ENCODE measurements around the gene WBP2.
"Not testable (repeated sequence)": the region's sequence is repeated elsewhere in the genome, so short reads cannot be mapped to it uniquely, and the experiment has no call there.

The WBP2 gene

DNA sequence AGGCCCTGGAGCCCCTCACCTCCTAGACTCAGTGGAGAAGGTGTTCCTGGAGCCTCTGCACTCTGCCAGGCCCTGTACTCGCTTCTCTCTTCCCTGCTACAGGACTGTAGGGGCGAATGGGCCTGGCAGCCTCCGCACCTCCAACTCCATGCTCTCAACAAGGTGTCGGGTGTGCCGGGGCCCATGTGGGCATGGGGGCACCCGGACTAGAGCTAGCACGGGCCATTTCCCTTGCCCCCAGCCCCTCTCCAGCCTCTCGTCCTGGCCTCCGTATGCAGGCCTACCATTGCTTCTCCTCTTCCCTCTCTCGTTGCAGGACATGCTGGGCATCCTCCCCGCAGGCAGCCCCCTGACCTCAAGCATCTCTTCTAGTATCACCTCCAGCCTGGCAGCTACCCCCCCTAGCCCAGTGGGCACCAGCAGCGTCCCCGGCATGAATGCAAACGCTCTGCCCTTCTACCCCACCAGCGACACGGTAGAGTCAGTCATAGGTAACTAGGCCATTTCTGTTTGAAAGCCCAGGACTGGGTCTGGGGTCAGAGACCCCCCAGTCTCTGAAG lies 36.7 kb downstream of the WBP2 start:
- no peak for DNase-seq

- DNase-seq = no peak
Measured at GRCh38 chr17:75817571-75817970, 37.6 kb downstream of the WBP2 start.

DNA sequence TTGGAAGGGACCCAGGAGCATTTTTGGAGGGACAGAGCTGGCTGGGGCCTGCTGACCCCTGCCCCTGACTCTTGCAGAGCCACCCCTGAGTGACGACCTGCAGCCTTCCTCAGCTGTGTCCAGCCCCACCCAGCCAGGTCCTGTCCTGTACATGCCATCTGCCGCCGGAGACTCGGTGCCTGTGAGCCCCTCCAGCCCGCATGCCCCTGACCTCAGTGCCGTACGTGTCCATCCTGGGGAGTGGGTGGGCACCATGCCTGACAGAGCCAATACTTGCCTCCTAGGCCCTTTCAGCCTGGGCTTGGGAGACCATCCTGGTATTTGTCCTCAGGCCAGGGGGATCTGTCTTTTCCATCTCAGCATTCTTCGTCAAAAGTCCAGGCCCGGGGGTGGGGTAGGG lies 38.4 kb downstream of the WBP2 start:
- no peak for DNase-seq

GRCh38 chr17:75815399-75815798 lies 39.7 kb downstream of the WBP2 start:
- DNase-seq = no peak

GRCh38 chr17:75814900-75815373 lies 40.2 kb downstream of the WBP2 start:
- DNase-seq = no peak

- no peak for DNase-seq
Measured at GRCh38 chr17:75814021-75814395, 41.1 kb downstream of the WBP2 start.

DNA sequence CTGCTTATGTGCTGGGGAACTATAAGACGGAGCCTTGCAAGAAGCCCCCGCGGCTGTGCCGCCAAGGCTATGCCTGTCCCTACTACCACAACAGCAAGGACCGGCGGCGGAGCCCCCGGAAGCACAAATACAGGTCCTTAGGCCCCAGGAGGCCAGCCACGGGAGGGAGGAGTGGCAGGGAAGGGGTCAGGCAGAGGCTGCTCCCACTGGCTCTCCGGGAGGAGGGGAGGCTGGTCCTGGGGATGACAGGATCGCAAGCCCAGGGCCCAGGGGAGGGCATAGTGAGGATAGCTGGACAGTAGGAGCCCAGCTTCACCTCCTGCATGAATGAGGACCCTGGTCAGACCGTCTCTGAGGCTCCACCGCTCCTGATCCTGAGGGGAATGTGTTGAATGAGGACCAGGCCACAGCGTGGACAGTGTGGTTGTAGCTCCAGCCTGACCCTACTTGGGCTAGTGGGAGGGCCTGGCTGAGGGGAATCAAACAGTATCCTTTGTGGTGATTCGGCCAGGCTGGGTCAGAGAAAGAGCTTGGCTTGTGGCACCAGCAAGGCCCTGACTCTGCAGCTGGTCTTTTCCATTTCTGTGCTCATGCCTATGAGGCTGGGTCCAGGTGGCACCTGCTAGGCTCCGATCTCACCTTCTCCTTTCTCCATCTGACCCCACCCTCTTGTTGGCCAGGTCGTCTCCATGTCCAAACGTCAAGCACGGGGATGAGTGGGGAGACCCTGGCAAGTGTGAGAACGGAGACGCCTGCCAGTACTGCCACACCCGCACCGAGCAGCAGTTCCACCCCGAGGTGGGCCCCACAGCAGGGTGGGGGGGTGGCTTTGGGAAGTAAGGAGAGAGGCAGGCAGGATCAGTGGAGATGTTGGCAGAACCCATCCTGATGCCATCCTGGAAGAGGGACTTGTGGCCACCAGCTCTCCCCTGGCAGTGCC lies 41.8 kb downstream of the WBP2 start:
- DNase-seq = no peak

DNA sequence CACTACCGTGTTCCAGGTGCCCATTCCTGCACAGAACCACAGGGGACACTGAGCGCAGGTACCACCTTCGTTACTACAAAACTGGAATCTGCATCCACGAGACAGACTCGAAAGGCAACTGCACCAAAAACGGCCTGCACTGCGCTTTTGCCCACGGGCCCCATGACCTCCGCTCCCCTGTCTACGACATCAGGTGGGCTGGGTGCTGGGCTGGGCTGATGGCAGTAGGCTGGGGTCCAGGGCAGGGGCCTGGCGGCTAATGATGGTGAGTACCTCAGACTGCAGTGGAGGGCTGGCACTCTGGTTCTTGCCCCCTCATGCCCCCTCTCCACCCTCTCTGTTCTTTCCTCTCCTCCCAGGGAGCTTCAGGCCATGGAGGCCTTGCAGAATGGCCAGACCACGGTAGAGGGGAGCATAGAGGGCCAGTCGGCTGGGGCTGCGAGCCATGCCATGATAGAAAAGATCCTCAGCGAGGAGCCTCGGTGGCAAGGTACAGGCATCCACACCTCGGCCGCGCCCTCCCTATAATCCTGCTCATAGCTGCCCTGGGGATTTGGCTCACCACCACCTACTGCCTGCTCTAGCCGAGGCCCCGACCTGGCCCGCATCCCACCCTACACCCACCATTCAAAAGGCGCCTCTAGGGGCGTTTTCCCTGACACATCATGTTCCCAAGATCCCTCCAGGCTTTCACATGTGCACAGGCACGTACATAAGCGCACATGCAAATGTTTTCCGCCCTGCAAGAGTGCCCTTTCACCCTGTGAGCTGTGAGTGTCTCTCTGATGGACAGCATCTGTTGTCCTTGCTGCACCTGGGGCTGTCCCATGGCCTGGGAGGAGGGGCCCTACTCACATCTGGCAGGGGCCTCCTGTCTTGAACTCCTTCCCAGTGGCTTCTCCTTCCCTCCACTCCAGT lies 42.8 kb downstream of the WBP2 start:
- DNase-seq = no peak

GRCh38 chr17:75811174-75811573 lies 44.0 kb downstream of the WBP2 start:
- DNase-seq = no peak

GRCh38 chr17:75810756-75811155 lies 44.4 kb downstream of the WBP2 start:
- DNase-seq = not testable (repeated sequence)

GRCh38 chr17:75810216-75810615 lies 44.9 kb downstream of the WBP2 start:
- no peak for DNase-seq

DNA sequence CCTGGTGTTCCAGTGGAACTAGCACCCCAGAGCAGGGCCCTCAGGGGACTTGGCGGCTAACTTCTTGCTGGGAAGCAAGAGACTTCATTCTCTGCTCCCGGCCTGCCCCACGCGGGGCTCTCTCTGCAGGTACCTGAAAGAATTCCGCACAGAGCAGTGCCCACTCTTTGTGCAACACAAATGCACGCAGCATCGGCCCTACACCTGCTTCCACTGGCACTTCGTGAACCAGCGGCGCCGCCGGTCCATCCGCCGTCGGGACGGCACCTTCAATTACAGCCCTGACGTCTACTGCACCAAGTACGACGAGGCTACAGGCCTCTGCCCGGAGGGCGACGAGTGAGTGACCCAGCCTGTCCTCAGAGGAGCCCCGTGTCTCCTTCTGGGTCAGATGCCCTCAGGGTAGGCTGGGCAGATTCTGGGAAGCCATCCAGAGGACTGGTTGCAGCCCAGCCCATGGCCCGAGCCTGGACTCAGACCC lies 45.5 kb downstream of the WBP2 start:
- no peak for DNase-seq

- DNase-seq = no peak
Measured at GRCh38 chr17:75808905-75809621, 46.1 kb downstream of the WBP2 start.

- DNase-seq = no peak
Measured at GRCh38 chr17:75808549-75808904, 46.6 kb downstream of the WBP2 start.

GRCh38 chr17:75807861-75808260 lies 47.3 kb downstream of the WBP2 start:
- DNase-seq = no peak

- DNase-seq = no peak
Measured at GRCh38 chr17:75806822-75807500, 48.2 kb downstream of the WBP2 start.

DNA sequence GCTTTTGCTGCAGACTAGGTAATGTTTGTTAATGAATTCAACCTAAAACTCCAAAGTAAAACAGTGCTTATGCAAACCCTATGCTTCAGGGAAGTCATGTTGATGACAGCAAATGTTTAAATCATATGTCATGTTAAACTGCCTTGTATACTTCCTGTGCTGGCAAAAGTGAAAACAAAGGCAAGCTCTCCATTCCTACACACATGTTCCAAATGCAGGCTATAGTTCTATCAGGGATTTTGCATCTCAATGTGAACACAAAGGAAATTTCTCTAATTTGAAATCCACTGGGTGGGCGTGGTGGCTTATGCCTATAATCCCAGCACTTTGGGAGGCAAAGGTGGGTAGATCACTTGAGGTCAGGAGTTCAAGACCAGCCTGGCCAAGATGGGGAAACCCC lies 51.3 kb downstream of the WBP2 start:
- no peak for DNase-seq

DNA sequence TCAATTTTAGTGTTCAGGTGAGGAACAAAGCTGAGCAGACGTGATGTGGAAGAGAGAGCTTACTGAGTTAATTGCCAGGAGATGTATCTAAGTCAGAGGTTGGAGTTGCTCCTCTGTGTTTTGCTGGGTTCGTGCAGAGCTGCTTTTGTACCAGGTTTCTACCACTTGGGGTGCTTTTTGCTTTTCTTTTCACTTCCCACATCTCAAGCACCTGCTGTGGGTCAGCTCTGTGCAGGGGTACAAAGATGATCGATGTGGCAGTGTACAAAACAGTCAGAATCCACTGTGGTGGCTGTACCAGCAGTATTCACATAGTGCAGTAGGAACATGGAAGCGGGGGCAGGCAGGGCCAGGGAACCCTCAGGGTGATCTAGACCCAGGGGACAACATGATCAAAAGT lies 55.7 kb downstream of the WBP2 start:
- DNase-seq = no peak

DNA sequence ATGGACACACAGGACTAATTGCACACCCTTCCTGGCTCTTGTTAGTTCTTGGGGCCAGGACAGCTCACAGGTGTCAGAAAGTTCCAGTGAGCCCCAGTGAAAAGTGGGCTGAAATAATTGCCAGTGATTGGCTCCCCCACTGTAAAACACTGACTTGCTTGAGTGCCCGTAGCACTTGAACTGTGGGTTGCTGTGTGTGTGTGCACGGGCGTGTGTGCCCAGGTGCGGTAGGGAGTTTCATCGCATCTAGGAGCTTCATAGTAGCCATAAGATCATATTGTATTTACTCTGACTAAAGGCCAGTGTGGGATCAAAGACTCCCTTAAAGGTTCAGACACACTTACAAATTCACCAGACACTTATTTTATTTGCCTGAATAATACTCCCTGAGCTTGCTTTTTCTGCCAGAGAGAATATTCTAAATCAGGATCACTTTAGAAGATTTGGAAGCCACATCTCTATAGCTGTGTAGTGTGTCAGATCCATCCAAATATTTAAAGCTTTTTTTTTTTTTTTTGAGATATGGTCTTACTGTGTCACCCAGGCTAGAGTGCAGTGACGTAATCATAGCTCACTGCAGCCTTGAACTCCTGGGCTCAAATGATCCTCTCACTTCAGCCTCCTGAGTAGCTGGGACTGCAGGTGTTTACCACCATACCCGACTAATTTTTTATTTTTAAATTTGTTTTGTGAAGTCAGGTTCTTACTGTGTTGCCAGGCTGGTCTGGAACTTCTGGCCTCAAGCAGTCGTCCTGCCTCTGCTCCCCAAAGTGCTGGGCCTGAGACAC lies 59.1 kb downstream of the WBP2 start:
- no peak for DNase-seq
